Breast epithelium (tissue), 4 donors: ENCODE measurements around the gene ARHGAP11B.
A peak's percentile ranks its signal among the peaks of the same experiment; 100 is the strongest.
"Not testable (repeated sequence)": the region's sequence is repeated elsewhere in the genome, so short reads cannot be mapped to it uniquely, and the experiment has no call there.

Source experiments
- DNase-seq, 2 donors: peaks; one replicate each; pipeline ENCODE4 v3.0.0-alpha.2; 2019; ENCODE audit warnings: low spot score in 2 of 2
- H3K27ac ChIP-seq, 2 donors: fragments of 200-600 bp; sonication (generic) in 1 of 2; one replicate each; pipeline ENCODE4 v1.5.1; 2016 to 2019; ENCODE audit warnings: mild to moderate bottlenecking in 1 of 2
- H3K27me3 ChIP-seq, 2 donors: fragments of 200-600 bp; sonication (generic) in 1 of 2; one replicate each; pipeline versions ENCODE4 v1.5.1 to v1.6.0; 2017 to 2019; ENCODE audit warnings: control low read depth in 1 of 2, mild to moderate bottlenecking in 1 of 2
- H3K36me3 ChIP-seq: fragments of 200-600 bp; one replicate; pipeline ENCODE4 v1.5.1; 2019
- H3K4me1 ChIP-seq, 2 donors: fragments of 200-600 bp; sonication (generic); one replicate each; pipeline ENCODE4 v1.5.1; 2016 to 2019; ENCODE audit warnings: control low read depth in 1 of 2
- H3K4me3 ChIP-seq, 3 donors: fragments of 200-600 bp; sonication (generic); 1 replicate in 2 of 3; 2 replicates in 1 of 3; pipeline ENCODE4 v1.5.1; 2016 to 2019; ENCODE audit warnings: mild to moderate bottlenecking in 3 of 3, moderate library complexity in 2 of 3
- H3K9me3 ChIP-seq, 2 donors: fragments of 200-600 bp; sonication (generic) in 1 of 2; one replicate each; pipeline ENCODE4 v1.5.1; 2016 to 2019; ENCODE audit warnings: control low read depth in 1 of 2
- POLR2A ChIP-seq: fragments of 450-650 bp; IDR thresholded peaks from one replicate; pipeline ENCODE4 v1.6.1; 2016; ENCODE audit warnings: antibody characterized with exemption, mild to moderate bottlenecking, moderate library complexity
- POLR2AphosphoS5 ChIP-seq, 3 donors: sonication (generic); formaldehyde crosslinking; IDR thresholded peaks; one replicate each; pipeline ENCODE4 v1.6.1; 2017; ENCODE audit warnings: antibody characterized with exemption in 3 of 3
- intact Hi-C: fragments of 100-400 bp; cut with DNase I; formaldehyde crosslinking; loops from one replicate; pipeline ENCODE4 v1.15.1; 2023; ENCODE audit warnings: low total_unique reads
- TF ChIP-seq, protein P1 (sequence below), 3 donors: fragments of 450-650 bp; IDR thresholded peaks; one replicate each; pipeline ENCODE4 v1.5.1; 2016 to 2017; ENCODE audit warnings: antibody characterized with exemption in 3 of 3, mild to moderate bottlenecking in 3 of 3, moderate library complexity in 3 of 3

Gene ARHGAP11B

GRCh38 chr15:30650012-30650929 lies 24.3 kb downstream of the ARHGAP11B start:
- H3K9me3 ChIP-seq, result no peaks in the 10 kb centered on the region
- no peak for DNase-seq
- H3K27ac ChIP-seq, result no peak overlapping the region
- TF ChIP-seq POLR2AphosphoS5 (IDR thresholded peaks at IDR 0.05) (no peak), POLR2A (no peak)
- TF ChIP-seq, protein P1, sequence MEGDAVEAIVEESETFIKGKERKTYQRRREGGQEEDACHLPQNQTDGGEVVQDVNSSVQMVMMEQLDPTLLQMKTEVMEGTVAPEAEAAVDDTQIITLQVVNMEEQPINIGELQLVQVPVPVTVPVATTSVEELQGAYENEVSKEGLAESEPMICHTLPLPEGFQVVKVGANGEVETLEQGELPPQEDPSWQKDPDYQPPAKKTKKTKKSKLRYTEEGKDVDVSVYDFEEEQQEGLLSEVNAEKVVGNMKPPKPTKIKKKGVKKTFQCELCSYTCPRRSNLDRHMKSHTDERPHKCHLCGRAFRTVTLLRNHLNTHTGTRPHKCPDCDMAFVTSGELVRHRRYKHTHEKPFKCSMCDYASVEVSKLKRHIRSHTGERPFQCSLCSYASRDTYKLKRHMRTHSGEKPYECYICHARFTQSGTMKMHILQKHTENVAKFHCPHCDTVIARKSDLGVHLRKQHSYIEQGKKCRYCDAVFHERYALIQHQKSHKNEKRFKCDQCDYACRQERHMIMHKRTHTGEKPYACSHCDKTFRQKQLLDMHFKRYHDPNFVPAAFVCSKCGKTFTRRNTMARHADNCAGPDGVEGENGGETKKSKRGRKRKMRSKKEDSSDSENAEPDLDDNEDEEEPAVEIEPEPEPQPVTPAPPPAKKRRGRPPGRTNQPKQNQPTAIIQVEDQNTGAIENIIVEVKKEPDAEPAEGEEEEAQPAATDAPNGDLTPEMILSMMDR (IDR thresholded peaks at IDR 0.05), result no peak
- H3K36me3 ChIP-seq, result no peaks in the 10 kb centered on the region
- H3K27me3 ChIP-seq, result no peaks in the 10 kb centered on the region
- H3K4me3 ChIP-seq, result no peak overlapping the region
- intact Hi-C loops, result no loop called here
- no peaks in the 10 kb centered on the region for H3K4me1 ChIP-seq

- DNase-seq, H3K27me3 ChIP-seq, H3K4me1 ChIP-seq, H3K9me3 ChIP-seq, H3K4me3 ChIP-seq, H3K27ac ChIP-seq, intact Hi-C loops, H3K36me3 ChIP-seq: not testable (repeated sequence)
- TF ChIP-seq, protein P1 (IDR thresholded peaks at IDR 0.05), result peak in 1 of 3 donors; percentile 47
These were observed 35.2 kb downstream of the ARHGAP11B start for GRCh38 chr15:30661154-30661553.

DNA sequence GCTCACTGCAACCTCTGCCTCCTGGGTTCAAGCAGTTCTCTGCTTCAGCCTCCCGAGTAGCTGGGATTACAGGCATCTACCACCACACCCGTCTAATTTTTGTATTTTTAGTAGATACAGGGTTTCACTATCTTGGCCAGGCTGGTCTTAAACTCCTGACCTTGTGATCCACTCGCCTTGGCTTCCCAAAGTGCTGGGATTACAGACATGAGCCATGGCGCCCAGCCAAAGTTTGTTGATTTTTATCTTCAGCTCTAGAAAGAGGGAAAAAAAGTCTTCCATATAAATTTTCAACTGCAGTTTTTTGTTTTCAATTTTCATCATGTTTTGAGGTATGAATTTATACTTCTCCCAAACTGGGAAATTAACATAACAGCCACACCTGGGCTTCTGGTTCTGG lies 43.7 kb downstream of the ARHGAP11B start:
- intact Hi-C loops, H3K4me3 ChIP-seq, H3K9me3 ChIP-seq, H3K4me1 ChIP-seq, H3K27ac ChIP-seq, H3K36me3 ChIP-seq, H3K27me3 ChIP-seq, DNase-seq: not testable (repeated sequence)

- H3K36me3 ChIP-seq, result no peaks in the 10 kb centered on the region
- H3K4me1 ChIP-seq, result no peaks in the 10 kb centered on the region
- no peak for DNase-seq
- intact Hi-C loops, result no loop called here
- no peak overlapping the region for H3K4me3 ChIP-seq
- TF ChIP-seq POLR2AphosphoS5 (IDR thresholded peaks at IDR 0.05), result no peak
- TF ChIP-seq POLR2A, result no peak
- TF ChIP-seq, protein P1 (IDR thresholded peaks at IDR 0.05), result no peak
- no peaks in the 10 kb centered on the region for H3K27me3 ChIP-seq
- H3K27ac ChIP-seq, result no peak overlapping the region
- no peaks in the 10 kb centered on the region for H3K9me3 ChIP-seq
These were observed 44.1 kb downstream of the ARHGAP11B start for GRCh38 chr15:30670056-30670455.

DNA sequence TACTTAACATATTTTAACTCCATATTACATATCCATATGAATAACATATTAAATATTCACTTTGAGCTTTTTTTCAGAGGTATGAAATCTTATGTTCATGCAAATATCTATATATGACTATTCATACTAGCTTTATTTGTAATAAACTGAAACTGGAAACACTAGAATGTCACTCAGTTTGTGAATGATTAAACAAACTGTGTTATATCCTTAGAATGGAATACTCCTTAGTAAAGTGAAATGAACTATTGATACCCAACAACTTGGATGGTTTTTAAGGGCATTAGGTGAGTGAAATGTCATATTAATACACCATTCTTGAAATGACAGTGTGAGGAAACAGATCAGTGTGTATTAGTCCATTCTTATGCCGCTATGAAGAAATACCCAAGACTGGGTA lies 45.4 kb downstream of the ARHGAP11B start:
- Histone ChIP-seq H3K9me3 (no peaks in the 10 kb centered on the region), H3K27ac (no peak overlapping the region), H3K4me3 (no peak overlapping the region), H3K27me3 (no peaks in the 10 kb centered on the region), H3K36me3 (no peaks in the 10 kb centered on the region), H3K4me1 (no peaks in the 10 kb centered on the region)
- intact Hi-C loops, result no loop called here
- no peak for DNase-seq
- no peak for TF ChIP-seq POLR2AphosphoS5 (IDR thresholded peaks at IDR 0.05)
- TF ChIP-seq, protein P1 (IDR thresholded peaks at IDR 0.05), result no peak
- TF ChIP-seq POLR2A, result no peak
